WTC11 (cell line): ENCODE data around the gene AQP12A. TPM values are rescaled to one million over a fixed set of nuclear protein-coding genes. Genes with fewer than 3 reads are reported as not detected.

Source experiments
- ATAC-seq: fragments of 200-7000 bp; cut with Tn5 transposase; 2 replicates; pipeline ENCODE4 v1.10.0; 2021; ENCODE audit warnings: mild to moderate bottlenecking, moderate library complexity
- CTCF ChIA-PET: fragments of 300-600 bp; sonication (Branson Sonifier 250); formaldehyde crosslinking; loops from one replicate; lab custom pipeline; 2021; ENCODE audit warnings: antibody characterized with exemption; lab: Charles Lee
- POLR2A ChIA-PET: fragments of 350-600 bp; sonication (Branson Sonifier 250); formaldehyde crosslinking; loops from one replicate; lab custom pipeline; 2021; ENCODE audit warnings: antibody characterized with exemption; lab: Charles Lee
- DNase-seq: peaks from one replicate; pipeline ENCODE4 v3.0.0; 2021; ENCODE audit warnings: low spot score
- H3K27ac Mint-ChIP-seq: 2 replicates; pipeline ENCODE4 v1.8.0; 2021; ENCODE audit warnings: mixed read lengths
- H3K27me3 Mint-ChIP-seq: 2 replicates; pipeline ENCODE4 v1.8.0; 2021; ENCODE audit warnings: low read depth, mild to moderate bottlenecking, moderate library complexity, mixed read lengths
- H3K36me3 Mint-ChIP-seq: 2 replicates; pipeline ENCODE4 v1.8.0; 2021; ENCODE audit warnings: mixed read lengths
- H3K4me1 Mint-ChIP-seq: 2 replicates; pipeline ENCODE4 v1.8.0; 2022; ENCODE audit warnings: mixed read lengths
- H3K4me3 Mint-ChIP-seq: 2 replicates; pipeline ENCODE4 v1.8.0; 2021; ENCODE audit warnings: mild to moderate bottlenecking, moderate library complexity, mixed read lengths
- H3K9me3 Mint-ChIP-seq: 2 replicates; pipeline ENCODE4 v1.8.0; 2021; ENCODE audit warnings: mixed read lengths
- ATF1 ChIP-seq: sonication (generic); formaldehyde crosslinking; IDR thresholded peaks from 2 replicates; pipeline ENCODE4 v1.8.1; 2023; ENCODE audit warnings: mild to moderate bottlenecking, moderate library complexity, missing genetic modification reagents
- CREB1 ChIP-seq: sonication (generic); formaldehyde crosslinking; IDR thresholded peaks from 2 replicates; pipeline ENCODE4 v1.8.0; 2023; ENCODE audit warnings: mild to moderate bottlenecking, missing genetic modification reagents
- E2F5 ChIP-seq: sonication (generic); formaldehyde crosslinking; IDR thresholded peaks from 2 replicates; pipeline ENCODE4 v1.8.1; 2022; ENCODE audit warnings: mild to moderate bottlenecking, moderate library complexity, missing genetic modification reagents
- HMGXB4 ChIP-seq: sonication (generic); formaldehyde crosslinking; IDR thresholded peaks from 2 replicates; pipeline ENCODE4 v1.8.1; 2023; ENCODE audit warnings: mild to moderate bottlenecking, moderate library complexity, missing genetic modification reagents
- JAZF1 ChIP-seq: fragments of 250-450 bp; sonication (Bioruptor Pico); IDR thresholded peaks from 2 replicates; pipeline ENCODE4 v1.9.0; 2021; ENCODE audit warnings: moderate library complexity, mild to moderate bottlenecking, inconsistent platforms
- NFYB ChIP-seq: sonication (generic); formaldehyde crosslinking; conservative IDR thresholded peaks from 2 replicates; pipeline ENCODE4 v1.8.0; 2022; ENCODE audit warnings: low read depth, missing genetic modification reagents
- OVOL2 ChIP-seq: fragments of 250-450 bp; sonication (Bioruptor Pico); IDR thresholded peaks from 2 replicates; pipeline ENCODE4 v1.9.0; 2021; ENCODE audit warnings: mild to moderate bottlenecking, borderline replicate concordance
- RELA ChIP-seq: sonication (generic); formaldehyde crosslinking; IDR thresholded peaks from 2 replicates; pipeline ENCODE4 v1.8.1; 2022; ENCODE audit warnings: missing genetic modification reagents, mild to moderate bottlenecking, borderline replicate concordance
- SP1 ChIP-seq: sonication (generic); formaldehyde crosslinking; conservative IDR thresholded peaks from 2 replicates; pipeline ENCODE4 v1.8.1; 2022; ENCODE audit warnings: missing genetic modification reagents
- TP53 ChIP-seq: sonication (generic); formaldehyde crosslinking; IDR thresholded peaks from 2 replicates; pipeline ENCODE4 v1.8.1; 2023; ENCODE audit warnings: mild to moderate bottlenecking, missing genetic modification reagents
- ZNF138 ChIP-seq: sonication (generic); formaldehyde crosslinking; conservative IDR thresholded peaks from 2 replicates; pipeline ENCODE4 v1.8.1; 2022; ENCODE audit warnings: mild to moderate bottlenecking, moderate library complexity, missing genetic modification reagents
- ZNF532 ChIP-seq: fragments of 250-450 bp; sonication (Bioruptor Pico); IDR thresholded peaks from 2 replicates; pipeline ENCODE4 v1.9.0; 2021; ENCODE audit warnings: mild to moderate bottlenecking, borderline replicate concordance
- total RNA-seq: library from RNA; stranded (reverse); gene quantifications from 3 replicates; pipeline ENCODE4 v1.2.3, GENCODE V29; 2021
- TF ChIP-seq, protein P1 (sequence below): sonication (generic); formaldehyde crosslinking; IDR thresholded peaks from 2 replicates; pipeline ENCODE4 v1.8.0; 2022; ENCODE audit warnings: mild to moderate bottlenecking, missing genetic modification reagents
- TF ChIP-seq, protein P2 (sequence below): sonication (generic); formaldehyde crosslinking; IDR thresholded peaks from 2 replicates; pipeline ENCODE4 v1.8.1; 2022; ENCODE audit warnings: missing genetic modification reagents, borderline replicate concordance
- TF ChIP-seq, protein P3 (sequence below): sonication (generic); formaldehyde crosslinking; IDR thresholded peaks from 2 replicates; pipeline ENCODE4 v1.8.0; 2023; ENCODE audit warnings: mild to moderate bottlenecking, missing genetic modification reagents
- TF ChIP-seq, protein P4 (sequence below): fragments of 250-450 bp; sonication (Bioruptor Pico); IDR thresholded peaks from 2 replicates; pipeline ENCODE4 v1.9.0; 2021; ENCODE audit warnings: mild to moderate bottlenecking
- TF ChIP-seq, protein P5 (sequence below): sonication (generic); formaldehyde crosslinking; IDR thresholded peaks from 2 replicates; pipeline ENCODE4 v1.8.1; 2023; ENCODE audit warnings: mild to moderate bottlenecking, missing genetic modification reagents
- TF ChIP-seq, protein P6 (sequence below): sonication (generic); formaldehyde crosslinking; IDR thresholded peaks from 2 replicates; pipeline ENCODE4 v1.8.0; 2023; ENCODE audit warnings: missing genetic modification reagents

Gene AQP12A
- total RNA-seq, 1 experiment from 2014 or later: not detected

- TF ChIP-seq, protein P1, sequence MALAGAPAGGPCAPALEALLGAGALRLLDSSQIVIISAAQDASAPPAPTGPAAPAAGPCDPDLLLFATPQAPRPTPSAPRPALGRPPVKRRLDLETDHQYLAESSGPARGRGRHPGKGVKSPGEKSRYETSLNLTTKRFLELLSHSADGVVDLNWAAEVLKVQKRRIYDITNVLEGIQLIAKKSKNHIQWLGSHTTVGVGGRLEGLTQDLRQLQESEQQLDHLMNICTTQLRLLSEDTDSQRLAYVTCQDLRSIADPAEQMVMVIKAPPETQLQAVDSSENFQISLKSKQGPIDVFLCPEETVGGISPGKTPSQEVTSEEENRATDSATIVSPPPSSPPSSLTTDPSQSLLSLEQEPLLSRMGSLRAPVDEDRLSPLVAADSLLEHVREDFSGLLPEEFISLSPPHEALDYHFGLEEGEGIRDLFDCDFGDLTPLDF: no peak
- TF ChIP-seq JAZF1 (CRISPR knock-in tag) (no peak), SP1 (CRISPR knock-in tag) (no peak), NFYB (CRISPR knock-in tag) (no peak)
Measured at GRCh38 chr2:240687045-240687740, 4.5 kb upstream of the AQP12A start (continued).

GRCh38 chr2:240687741-240688552 lies 3.7 kb upstream of the AQP12A start:
- ATAC-seq: no peak
- H3K4me3 Mint-ChIP-seq: no peak overlapping the region
- CTCF ChIA-PET: interaction anchor here (0.9 kb wide), 1 partner anchor 47 kb away, joined by 5 read pairs; no protein-coding TSS in a partner anchor
- TF ChIP-seq, protein P2, sequence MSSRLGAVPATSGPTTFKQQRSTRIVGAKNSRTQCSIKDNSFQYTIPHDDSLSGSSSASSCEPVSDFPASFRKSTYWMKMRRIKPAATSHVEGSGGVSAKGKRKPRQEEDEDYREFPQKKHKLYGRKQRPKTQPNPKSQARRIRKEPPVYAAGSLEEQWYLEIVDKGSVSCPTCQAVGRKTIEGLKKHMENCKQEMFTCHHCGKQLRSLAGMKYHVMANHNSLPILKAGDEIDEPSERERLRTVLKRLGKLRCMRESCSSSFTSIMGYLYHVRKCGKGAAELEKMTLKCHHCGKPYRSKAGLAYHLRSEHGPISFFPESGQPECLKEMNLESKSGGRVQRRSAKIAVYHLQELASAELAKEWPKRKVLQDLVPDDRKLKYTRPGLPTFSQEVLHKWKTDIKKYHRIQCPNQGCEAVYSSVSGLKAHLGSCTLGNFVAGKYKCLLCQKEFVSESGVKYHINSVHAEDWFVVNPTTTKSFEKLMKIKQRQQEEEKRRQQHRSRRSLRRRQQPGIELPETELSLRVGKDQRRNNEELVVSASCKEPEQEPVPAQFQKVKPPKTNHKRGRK (CRISPR knock-in tag): no peak
- TF ChIP-seq, protein P3, sequence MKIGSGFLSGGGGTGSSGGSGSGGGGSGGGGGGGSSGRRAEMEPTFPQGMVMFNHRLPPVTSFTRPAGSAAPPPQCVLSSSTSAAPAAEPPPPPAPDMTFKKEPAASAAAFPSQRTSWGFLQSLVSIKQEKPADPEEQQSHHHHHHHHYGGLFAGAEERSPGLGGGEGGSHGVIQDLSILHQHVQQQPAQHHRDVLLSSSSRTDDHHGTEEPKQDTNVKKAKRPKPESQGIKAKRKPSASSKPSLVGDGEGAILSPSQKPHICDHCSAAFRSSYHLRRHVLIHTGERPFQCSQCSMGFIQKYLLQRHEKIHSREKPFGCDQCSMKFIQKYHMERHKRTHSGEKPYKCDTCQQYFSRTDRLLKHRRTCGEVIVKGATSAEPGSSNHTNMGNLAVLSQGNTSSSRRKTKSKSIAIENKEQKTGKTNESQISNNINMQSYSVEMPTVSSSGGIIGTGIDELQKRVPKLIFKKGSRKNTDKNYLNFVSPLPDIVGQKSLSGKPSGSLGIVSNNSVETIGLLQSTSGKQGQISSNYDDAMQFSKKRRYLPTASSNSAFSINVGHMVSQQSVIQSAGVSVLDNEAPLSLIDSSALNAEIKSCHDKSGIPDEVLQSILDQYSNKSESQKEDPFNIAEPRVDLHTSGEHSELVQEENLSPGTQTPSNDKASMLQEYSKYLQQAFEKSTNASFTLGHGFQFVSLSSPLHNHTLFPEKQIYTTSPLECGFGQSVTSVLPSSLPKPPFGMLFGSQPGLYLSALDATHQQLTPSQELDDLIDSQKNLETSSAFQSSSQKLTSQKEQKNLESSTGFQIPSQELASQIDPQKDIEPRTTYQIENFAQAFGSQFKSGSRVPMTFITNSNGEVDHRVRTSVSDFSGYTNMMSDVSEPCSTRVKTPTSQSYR: no peak
- TF ChIP-seq HMGXB4 (CRISPR knock-in tag): no peak
- TF ChIP-seq, protein P4, sequence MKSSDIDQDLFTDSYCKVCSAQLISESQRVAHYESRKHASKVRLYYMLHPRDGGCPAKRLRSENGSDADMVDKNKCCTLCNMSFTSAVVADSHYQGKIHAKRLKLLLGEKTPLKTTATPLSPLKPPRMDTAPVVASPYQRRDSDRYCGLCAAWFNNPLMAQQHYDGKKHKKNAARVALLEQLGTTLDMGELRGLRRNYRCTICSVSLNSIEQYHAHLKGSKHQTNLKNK (CRISPR knock-in tag): no peak
- TF ChIP-seq, protein P5, sequence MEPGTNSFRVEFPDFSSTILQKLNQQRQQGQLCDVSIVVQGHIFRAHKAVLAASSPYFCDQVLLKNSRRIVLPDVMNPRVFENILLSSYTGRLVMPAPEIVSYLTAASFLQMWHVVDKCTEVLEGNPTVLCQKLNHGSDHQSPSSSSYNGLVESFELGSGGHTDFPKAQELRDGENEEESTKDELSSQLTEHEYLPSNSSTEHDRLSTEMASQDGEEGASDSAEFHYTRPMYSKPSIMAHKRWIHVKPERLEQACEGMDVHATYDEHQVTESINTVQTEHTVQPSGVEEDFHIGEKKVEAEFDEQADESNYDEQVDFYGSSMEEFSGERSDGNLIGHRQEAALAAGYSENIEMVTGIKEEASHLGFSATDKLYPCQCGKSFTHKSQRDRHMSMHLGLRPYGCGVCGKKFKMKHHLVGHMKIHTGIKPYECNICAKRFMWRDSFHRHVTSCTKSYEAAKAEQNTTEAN (CRISPR knock-in tag): no peak
- TF ChIP-seq ATF1: no peak
- TF ChIP-seq CREB1: no peak
- TF ChIP-seq ZNF532 (CRISPR knock-in tag): no peak
- TF ChIP-seq RELA (CRISPR knock-in tag): no peak
- no peak for TF ChIP-seq ZNF138
- TF ChIP-seq E2F5 (CRISPR knock-in tag): no peak
- no peak for TF ChIP-seq JAZF1 (CRISPR knock-in tag)
- TF ChIP-seq OVOL2 (CRISPR knock-in tag): no peak
- TF ChIP-seq TP53 (CRISPR knock-in tag): no peak
- TF ChIP-seq, protein P6, sequence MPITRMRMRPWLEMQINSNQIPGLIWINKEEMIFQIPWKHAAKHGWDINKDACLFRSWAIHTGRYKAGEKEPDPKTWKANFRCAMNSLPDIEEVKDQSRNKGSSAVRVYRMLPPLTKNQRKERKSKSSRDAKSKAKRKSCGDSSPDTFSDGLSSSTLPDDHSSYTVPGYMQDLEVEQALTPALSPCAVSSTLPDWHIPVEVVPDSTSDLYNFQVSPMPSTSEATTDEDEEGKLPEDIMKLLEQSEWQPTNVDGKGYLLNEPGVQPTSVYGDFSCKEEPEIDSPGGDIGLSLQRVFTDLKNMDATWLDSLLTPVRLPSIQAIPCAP (CRISPR knock-in tag): no peak

More at GRCh38 chr2:240687741-240688552, 3.7 kb upstream of the AQP12A start:
- POLR2A ChIA-PET: no interaction called here
- no peaks in the 10 kb centered on the region for H3K36me3 Mint-ChIP-seq
- DNase-seq: no peak
- peaks cover 3% of the 10 kb centered on the region; the same call in 1 of the 2 replicates for H3K27me3 Mint-ChIP-seq
- H3K4me1 Mint-ChIP-seq: no peaks in the 10 kb centered on the region
- no peaks in the 10 kb centered on the region for H3K9me3 Mint-ChIP-seq
- no peak overlapping the region for H3K27ac Mint-ChIP-seq
